ENCODE results near the gene HIGD1C.
"Not testable (repeated sequence)": the region's sequence is repeated elsewhere in the genome, so short reads cannot be mapped to it uniquely, and the experiment has no call there.

Gene HIGD1C

DNA sequence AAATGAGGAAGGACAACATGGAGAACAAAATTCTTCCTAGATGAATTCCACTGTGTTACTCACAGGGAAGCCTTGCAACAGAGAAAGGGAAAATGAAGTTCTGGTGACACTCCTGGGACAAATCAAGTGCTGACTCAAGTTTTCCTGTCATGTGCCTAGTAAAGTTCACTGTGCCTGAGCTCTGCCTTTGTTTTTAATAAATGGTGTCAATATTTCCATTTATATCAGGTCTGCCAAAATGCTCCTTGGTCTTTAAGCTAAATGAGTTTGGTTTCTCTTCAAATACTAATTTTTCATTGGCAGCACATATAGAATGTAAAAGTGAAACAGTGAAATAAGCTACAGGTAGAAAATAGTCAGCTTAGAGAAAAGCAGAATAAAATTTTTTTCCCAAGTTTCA, 33.0 kb downstream of the HIGD1C start:
- no peak for DNase-seq (ENCODE audit: low spot score)

DNA sequence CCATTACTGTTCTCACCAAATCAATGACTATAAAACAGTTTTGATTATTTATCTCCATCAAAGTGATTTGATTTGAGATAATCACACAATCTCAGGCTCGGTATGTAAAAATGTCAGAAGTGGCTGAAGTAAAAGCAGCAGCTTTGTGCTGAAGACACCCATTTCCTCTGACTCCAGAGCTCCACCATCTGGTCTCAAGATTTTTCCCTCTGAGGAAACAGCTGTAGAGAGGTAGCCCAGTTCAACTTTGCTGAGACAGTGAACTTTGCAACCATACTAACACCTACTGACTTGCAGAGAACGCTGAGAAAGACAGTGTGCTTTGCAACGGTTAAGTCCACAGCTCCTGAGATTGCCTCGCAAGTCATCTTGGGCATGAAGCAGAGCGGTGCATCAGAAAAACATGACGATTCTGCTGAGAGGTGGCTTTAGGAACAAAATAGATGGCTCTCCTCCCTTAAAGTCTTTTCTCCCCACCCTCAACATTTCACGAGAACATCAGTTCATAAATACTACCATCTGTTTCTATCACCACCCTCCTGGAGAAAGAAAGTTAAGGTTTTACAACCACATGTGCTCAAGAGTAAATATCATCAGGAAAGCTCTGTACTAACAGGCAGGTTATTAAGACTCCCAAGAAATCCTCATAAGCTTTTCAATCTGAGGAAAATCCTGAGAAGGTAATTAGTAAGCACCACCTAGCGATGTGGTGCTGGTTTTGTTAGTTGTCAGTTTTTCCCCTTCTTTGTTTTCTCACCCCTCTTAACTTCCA, 34.8 kb downstream of the HIGD1C start:
- DNase-seq (ENCODE audit: low spot score): peak; percentile 31

DNA sequence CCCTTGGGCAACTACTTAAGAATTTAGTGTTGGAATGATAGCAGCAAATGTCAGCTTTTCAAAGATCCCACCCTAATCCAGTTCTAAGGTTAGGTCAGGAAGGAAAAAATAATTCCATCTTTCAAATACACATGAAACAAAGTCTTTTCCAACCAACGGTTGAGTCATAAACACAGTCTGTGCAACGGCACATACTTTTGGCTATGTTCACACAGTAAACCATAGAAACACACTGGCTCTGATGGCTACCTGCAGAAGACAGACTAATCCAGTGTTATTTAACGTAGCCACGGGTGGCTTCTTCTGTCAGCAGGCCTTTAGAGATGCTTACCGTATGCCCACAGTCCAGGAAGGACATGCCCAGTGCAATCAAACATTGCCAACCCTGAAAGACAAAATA, 35.7 kb downstream of the HIGD1C start:
- no peak for DNase-seq (ENCODE audit: low spot score)

DNA sequence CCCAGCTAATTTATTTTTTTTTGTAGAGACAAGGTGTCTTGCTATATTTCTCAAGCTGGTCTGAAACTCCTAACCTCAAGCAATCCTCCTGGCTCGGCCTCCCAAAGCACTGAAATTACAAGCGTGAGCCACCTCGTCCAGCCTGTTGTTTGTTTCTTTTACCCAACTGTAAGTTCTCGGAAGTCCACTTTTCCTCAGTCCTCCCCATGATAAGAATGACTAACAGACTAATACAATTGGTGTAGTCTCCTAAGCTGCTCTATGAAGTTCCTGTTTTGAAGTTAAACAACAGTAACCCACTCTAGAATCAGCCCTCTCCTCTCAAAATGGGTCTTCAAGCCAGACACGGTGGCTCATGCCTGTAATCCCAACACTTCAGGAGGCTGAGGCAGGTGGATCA, 36.5 kb downstream of the HIGD1C start:
- no peak for DNase-seq (ENCODE audit: low spot score)

DNA sequence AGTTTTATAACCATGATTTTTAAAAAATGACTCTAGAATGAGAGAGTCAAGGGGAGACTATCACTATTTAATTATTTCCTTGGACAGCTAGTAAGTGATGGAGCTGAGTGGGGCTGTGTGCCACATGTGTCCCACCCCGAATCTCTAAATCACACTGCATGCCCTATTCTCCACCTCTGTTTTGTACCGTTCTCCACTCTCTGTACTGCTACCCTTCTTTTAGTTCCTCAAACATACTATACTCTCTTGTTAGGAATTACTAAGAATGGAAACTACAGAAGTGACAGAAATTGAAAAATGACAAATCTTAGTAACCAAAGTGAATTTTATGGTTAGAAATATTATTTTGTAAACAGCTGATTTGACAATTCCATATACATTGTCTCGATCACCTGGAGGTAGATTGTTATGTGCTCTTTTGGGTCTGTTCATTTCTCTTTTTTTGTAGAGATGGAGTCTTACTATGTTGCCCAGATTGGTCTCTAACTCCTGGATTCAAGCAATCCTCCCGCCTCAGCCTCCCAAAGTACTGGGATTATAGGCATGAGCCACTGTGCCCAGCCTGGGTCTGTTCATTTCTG, 37.9 kb downstream of the HIGD1C start:
- no peak for DNase-seq (ENCODE audit: low spot score)

DNA sequence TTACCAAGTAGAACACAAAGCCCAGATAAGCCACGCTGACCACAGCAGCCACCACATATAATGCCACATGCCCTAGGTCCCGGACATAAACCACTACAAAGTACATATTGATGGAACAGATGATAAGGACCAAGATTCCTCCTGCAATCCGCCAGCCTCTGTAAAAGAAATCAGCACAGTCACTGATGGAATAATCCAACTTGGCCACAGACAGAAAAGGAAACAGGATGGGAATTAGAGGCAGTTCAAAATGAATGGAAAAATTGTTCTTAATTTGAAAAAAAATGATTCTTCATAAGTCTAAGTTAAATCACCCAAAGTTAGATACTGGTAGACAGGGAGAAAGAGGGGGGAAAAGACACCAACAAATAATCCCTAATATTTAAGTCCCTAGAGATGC, 38.4 kb downstream of the HIGD1C start:
- DNase-seq (ENCODE audit: low spot score): no peak

DNA sequence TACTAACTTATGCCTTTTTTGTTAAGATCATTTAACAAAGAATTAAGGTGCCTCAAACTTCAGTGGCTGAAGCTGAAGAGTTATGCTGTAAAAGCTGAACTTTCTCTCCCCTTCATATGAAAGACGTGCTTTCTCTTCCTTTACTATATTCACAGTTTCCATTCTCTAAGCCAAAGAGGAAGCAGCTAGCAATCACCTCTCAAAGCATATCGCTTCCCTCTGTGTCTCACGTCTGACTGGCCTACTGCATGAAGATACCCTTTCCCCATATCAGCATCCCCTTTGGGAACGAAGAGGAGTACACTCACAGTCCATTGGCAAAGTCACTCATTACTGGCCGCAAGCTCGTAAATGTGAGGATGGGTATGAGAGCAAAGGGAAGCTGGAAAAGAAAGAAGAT, 38.9 kb downstream of the HIGD1C start:
- DNase-seq (ENCODE audit: low spot score): no peak

DNA sequence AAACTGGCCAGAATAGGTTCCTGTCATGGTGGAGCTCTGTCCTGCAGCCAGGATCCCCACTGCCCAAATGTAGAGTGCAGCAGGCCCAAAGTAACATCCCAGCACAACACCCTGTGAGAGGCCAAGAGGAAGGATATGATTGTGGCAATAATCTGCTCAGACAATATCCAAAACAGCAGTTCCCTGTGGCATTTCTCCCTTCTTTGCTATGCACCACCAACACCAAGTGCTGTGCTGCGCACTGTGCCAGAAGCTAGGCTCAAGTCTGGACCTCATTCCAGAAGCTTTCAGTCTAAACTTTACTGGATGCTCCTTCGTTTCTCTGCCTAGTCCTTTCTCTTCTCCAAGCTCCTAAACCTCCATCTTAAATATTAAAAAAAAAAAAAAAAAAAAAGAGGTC, 40.5 kb downstream of the HIGD1C start:
- no peak for DNase-seq (ENCODE audit: low spot score)

DNA sequence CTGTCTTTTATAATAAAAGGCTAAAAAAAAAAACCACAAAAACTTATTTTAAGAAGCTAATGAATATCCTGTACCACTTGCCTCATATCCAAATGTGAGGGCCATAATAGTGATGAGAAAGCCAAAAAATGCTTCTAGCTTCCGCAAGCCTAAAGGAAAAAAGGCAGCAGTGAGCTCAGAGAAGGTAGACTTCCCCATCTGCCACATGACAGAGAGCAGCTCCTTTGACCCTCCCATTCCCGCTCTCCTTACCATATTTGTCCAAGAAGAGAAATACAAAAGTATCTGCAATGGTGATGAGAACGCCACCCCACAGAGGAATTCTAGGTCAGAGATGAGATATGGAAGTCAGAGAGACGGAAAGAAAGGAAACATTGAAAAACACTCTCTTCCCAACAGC, 46.7 kb downstream of the HIGD1C start:
- DNase-seq (ENCODE audit: low spot score): no peak

DNA sequence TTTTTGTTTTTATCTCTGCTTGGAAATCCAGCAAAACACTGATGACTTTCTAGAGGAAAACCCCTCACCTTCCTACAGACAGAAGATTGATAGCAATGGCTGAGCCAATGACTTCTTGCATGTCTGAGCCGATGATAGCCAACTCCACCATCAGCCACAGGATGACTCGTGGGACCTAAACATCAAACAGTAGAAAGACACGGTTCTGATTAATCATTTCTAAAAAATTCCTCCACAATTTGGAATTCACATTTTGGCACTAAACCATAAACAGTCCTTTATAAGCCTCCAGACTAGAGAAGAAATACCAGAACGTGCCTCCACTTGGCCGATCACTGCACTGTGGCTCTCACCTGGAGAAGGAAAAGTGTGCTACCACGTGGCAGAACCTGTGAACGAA, 47.9 kb downstream of the HIGD1C start:
- no peak for DNase-seq (ENCODE audit: low spot score)

DNA sequence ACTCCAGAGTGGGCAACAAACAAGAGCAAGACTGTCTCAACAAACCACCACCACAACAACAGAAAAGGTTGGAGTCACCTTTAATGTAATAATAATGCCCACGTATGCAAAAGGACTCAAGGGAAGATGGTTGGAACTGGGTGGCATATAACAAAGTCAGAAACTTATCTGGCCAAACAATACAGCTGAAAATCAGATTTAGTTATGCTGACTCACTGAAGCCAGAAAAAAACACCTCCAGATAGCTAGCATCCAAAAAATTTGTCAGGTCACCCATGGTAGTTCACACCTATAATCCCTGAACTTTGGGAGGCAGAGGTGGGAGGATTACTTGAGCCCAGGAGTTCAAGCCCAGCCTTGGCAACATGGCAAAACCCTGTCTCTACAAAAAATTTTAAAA, 49.5 kb downstream of the HIGD1C start:
- no peak for DNase-seq (ENCODE audit: low spot score)

DNA sequence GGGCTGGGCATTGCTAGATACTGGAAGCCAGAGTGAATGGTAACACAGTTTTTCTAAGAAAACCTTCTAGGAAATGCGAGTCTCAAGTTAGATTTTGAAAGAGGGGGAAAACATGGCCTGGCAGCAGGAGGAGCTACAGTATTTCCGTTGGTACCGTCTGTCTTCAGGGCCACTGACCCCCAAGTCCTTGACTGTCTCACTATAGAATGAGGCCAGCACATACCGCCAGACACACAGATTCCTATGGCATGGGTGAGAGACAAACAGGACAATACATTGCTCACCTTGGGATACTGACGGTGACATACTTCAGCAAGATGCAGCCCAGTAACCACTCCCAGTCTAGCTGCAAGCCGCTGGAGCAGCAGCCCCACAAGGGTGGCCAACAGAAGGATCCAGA, 52.2 kb downstream of the HIGD1C start:
- no peak for DNase-seq (ENCODE audit: low spot score)

DNA sequence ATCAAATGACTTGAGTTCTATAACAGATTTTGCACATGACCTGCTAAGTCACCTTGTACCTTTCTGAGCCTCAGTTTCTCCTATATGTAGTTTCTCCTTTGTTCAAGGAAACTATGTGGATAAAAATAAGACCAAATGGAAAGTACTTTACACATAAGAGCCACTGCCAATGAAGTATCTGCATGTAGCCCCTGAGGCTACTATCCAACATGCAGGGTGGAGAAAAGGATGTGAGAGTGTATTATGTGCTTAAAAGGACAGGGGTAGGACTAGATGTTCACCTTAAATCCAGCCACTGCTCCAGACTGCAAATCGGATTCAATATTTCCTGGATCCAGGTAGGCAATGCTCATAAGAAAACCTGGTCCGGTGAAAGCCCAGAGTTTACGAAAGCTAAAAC, 52.7 kb downstream of the HIGD1C start:
- no peak for DNase-seq (ENCODE audit: low spot score)

DNA sequence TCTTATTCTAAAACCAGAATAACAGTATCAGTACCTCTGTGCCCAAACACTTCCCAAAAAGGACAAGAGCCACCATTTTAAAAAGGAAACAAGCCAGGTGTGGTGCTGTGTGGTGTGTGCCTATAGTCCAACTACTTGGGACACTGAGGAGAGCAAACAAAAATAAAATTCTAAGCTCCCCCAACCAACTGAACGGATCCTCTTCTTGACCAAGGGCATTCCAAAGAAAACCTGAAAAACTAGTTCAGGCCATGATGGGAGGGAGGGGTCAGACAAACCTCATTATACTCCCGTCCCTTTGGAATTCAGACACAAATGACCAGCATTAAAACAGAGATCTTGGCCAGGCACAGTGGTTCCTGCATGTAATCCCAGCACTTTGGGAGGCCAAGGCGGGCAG, 53.3 kb downstream of the HIGD1C start:
- DNase-seq (ENCODE audit: low spot score): no peak

DNA sequence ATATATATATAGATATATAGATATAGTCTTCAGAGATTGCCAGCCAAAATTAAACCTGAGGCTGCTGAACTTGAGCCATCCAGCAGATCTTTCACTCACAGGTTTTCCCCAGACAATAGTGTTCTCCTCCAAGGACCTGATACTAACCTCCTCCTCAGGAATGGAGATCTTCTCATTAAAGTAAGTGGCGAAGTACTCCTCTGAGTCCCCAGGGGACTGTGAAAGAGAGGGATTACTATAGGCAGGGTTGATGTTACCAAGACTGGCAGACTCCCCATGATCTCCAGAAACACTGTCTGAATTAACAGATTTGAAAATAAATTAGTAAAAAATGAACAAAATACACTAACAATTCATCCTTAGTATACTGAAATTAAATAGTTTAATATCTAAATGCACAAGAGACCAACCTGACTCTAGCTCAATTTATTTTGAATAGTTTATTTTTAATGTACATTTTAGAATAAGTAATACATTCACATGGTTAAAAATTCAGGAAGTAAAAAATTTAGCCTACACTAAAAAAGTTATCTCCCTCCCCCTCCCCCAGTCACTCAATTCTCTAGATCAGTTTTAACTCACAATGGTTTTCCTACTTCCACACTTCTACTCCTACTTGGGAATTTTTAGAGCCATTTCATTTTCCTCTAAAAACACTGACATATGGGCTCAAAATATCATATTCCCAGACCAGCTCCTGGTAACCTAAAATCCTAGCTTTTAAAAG, 56.1 kb downstream of the HIGD1C start:
- no peak for DNase-seq (ENCODE audit: low spot score)

DNA sequence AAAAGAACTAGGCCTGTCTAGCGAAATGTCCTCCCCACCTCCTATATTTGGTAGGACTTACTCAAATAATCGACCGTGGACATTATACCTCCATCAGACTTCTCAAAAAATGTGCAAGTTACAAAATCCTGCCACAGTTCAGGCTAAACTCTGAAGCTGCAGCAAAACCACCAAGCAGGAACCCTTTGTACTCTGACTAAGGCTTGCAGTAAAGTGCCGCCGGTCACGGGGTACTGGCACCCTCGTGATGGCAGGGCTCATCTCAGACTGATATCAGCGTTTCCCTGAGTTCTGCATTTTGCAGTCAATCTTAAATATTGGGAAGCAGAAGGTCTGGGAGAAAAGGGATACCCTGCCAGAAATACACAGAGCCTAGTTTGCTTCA, 56.7 kb downstream of the HIGD1C start:
- peak; percentile 58 for DNase-seq (ENCODE audit: low spot score)

DNA sequence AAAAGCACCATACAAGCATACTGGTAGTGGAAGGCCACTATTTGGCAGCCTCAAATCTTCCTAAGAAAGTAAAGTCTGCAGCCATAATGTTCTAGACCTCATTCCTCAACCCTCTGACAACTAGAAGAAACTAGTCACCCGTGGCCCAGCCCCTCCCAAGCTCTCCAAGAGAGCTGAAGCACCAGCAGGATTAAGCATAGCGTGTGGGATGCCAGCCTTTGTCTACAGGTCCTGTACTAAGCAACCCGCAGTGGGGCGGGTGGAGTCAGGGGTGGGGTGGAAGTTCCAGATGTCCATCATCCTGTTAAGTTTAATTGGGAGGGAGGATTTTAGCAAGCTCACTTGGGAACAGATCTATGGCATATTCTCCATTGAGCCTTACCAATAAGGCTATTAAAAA, 59.6 kb downstream of the HIGD1C start:
- DNase-seq (ENCODE audit: low spot score): no peak

DNA sequence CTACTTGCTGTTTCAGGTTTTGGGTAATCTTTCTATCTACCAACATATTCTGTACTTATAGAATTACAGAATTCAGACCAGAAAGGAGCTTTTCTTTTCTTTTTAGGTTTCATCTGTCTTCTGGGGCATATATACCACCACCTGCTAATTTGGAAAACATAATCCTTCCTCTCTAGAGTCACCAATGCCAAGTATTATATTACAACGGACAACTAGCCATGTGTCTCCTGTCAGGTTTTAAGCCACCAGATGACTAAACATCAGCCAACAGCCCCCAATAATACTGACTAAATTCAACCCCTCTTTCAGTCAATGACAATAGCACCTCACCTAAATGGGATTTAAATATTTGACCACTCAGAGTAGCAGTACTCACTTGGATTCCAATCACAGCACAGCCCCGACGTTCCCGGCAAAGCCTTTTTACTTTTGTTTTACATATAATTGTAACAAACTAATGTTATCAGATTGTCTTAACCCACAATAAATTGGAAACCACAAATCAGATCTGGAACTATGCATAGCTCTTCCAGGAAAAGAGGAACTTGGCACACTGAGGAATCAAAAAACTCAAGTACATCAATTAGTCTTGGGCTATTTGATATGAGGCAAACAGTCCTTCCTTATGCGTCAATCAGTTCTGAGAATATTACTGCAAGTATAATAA, 60.4 kb downstream of the HIGD1C start:
- peak; percentile 19 for DNase-seq (ENCODE audit: low spot score)

DNA sequence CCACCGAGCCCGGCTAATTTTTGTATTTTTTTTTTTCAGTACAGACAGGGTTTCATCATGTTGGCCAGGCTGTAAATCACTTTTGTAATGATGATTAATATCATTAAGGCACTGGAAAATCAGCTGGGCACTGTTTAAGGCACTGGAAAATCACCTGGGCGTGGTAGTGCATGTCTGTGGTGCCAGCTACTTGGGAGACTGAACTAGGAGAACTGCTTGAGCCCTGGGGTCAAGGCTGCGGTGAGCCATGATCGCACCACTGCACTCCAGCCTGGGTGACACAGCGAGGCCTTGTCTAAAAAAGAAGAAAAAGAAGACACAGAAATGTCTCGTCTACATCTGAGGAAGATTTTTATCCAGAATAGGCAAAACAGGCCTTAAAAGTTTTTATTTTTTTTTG, 61.1 kb downstream of the HIGD1C start:
- DNase-seq (ENCODE audit: low spot score): no peak

DNA sequence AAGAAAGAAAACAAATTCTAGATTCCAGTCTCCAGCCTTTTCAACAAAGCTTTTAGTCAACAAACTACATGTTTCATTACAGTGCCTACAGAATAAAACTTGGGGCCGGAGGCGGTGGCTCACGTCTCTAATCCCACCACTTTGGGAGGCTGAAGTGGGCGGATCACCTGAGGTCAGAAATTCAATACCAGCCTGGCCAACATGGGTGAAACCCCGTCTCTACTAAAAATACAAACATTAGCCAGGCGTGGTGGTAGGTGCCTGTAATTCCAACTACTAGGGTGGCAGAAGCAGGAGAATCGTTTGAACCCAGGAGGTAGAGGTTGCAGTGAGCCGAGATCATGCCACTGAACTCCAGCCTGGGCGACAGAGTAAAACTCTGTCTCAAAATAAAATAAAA, 62.1 kb downstream of the HIGD1C start:
- DNase-seq (ENCODE audit: low spot score): not testable (repeated sequence)

DNA sequence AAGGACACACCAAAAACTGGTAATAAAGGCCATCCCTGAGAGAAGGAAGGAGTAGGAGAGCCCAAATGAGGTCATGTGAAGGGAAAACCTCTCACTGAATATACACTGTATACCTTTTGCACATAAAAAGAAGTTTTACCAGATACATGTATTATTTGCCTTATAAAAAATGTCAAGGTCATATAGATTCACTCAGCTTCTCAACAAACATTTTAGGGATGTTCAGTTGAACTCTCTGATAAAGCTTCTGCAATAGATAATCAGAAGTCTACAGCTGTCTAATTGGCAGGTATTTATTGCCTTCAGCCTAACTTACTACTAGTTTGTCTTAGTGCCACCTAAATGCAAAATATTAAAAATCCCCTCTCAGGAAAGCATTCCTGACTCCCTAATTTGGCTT, 65.1 kb downstream of the HIGD1C start:
- no peak for DNase-seq (ENCODE audit: low spot score)

DNA sequence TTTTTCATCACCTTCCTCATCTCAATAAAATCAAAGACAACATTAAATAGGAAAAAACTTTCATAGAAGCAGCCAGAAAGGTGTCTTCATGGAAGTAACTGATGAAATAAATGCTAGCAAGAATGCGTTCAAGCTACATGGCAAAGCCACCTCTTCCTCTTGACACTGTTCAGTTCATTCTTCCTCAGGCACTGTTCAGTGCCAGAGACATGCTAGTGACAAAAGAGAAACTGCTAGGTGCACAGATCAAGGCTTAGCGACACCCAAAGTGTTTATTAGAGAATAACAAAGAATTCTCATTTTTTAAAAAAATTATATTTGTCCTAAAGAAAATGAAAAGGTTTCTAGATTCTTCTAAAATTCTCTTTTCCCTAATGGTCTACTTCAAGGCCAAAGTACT, 66.6 kb downstream of the HIGD1C start:
- DNase-seq (ENCODE audit: low spot score): no peak

DNA sequence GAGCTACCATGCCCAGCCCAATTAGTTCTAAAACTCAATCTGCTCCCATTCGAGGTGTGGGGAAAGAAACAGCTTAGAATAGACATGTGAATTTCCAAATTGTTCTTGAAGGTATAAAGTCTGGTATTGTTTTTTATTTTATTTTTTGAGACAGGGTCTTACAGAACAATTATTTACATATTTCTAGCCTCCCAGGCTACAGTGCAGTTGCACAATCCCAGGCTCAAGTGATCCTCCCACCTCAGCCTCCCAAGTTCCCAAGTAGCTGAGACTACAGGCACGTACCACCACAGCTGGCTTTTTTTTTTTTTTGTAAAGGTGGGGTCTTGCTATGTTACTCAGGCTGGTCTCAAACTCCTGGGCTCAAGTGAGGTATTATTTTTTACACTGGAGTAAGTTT, 67.6 kb downstream of the HIGD1C start:
- DNase-seq (ENCODE audit: low spot score): no peak

All from CD4-positive, alpha-beta T cell treated with Interleukin-2 at 100 ng/mL for 4 hours (primary cell).